Measurements from ENCODE around the gene DEFB132. TPM values are rescaled to one million over a fixed set of nuclear protein-coding genes. Genes with fewer than 3 reads are reported as not detected.

Gene DEFB132
- total RNA-seq, 1 donor from 2014 or later = not detected

- Mint-ChIP-seq H3K27me3 (ENCODE audit: unreplicated experiment) (no peaks in the 10 kb centered on the region), H3K4me3 (ENCODE audit: unreplicated experiment) (no peak overlapping the region), H3K27ac (ENCODE audit: unreplicated experiment) (no peak overlapping the region), H3K9me3 (ENCODE audit: unreplicated experiment) (peaks cover 1% of the 10 kb centered on the region), H3K4me1 (ENCODE audit: low read depth, unreplicated experiment) (peaks cover 4% of the 10 kb centered on the region), H3K36me3 (ENCODE audit: unreplicated experiment) (peaks cover 13% of the 10 kb centered on the region)
- TF ChIP-seq CTCF (IDR thresholded peaks at IDR 0.05; ENCODE audit: partially characterized antibody, unreplicated experiment) = no peak
- DNase-seq = no peak
These were observed 26.6 kb downstream of the DEFB132 start for GRCh38 chr20:284172-284571.

- DNase-seq = no peak
- H3K36me3 Mint-ChIP-seq (ENCODE audit: unreplicated experiment) = peaks cover 5% of the 10 kb centered on the region
- no peak for TF ChIP-seq CTCF (IDR thresholded peaks at IDR 0.05; ENCODE audit: partially characterized antibody, unreplicated experiment)
- H3K27ac Mint-ChIP-seq (ENCODE audit: unreplicated experiment) = no peak overlapping the region
- peaks cover 5% of the 10 kb centered on the region for H3K4me1 Mint-ChIP-seq (ENCODE audit: low read depth, unreplicated experiment)
- H3K9me3 Mint-ChIP-seq (ENCODE audit: unreplicated experiment) = peaks cover 3% of the 10 kb centered on the region
- H3K4me3 Mint-ChIP-seq (ENCODE audit: unreplicated experiment) = no peak overlapping the region
- H3K27me3 Mint-ChIP-seq (ENCODE audit: unreplicated experiment) = no peaks in the 10 kb centered on the region
These were observed 29.0 kb downstream of the DEFB132 start for GRCh38 chr20:286508-286907.

GRCh38 chr20:288956-289692 lies 31.6 kb downstream of the DEFB132 start:
- peak overlapping the region; percentile 85 for H3K27ac Mint-ChIP-seq (ENCODE audit: unreplicated experiment)
- H3K27me3 Mint-ChIP-seq (ENCODE audit: unreplicated experiment) = no peaks in the 10 kb centered on the region
- H3K4me3 Mint-ChIP-seq (ENCODE audit: unreplicated experiment) = no peak overlapping the region
- H3K9me3 Mint-ChIP-seq (ENCODE audit: unreplicated experiment) = peaks cover 3% of the 10 kb centered on the region
- no peak for DNase-seq
- no peaks in the 10 kb centered on the region for H3K36me3 Mint-ChIP-seq (ENCODE audit: unreplicated experiment)
- peaks cover 5% of the 10 kb centered on the region for H3K4me1 Mint-ChIP-seq (ENCODE audit: low read depth, unreplicated experiment)
- no peak for TF ChIP-seq CTCF (IDR thresholded peaks at IDR 0.05; ENCODE audit: partially characterized antibody, unreplicated experiment)

DNA sequence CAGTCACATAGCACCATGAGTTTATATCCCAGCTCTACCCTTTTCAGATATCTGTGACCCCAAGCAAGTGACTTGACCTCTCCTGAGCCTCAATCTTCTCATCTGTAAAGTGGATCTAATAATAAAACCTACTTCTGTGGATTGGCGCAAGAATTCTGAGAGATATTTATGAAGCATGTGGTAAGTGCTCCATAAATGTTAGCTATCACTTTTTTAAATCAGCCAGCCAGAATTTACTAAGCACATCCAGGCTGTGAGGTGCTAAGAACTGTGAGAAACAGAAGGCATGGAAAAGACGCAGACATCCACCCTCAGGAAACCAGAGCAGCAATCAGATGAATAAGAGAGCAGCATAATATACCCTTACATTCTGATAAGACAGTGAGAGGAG lies 32.2 kb downstream of the DEFB132 start:
- H3K4me1 Mint-ChIP-seq (ENCODE audit: low read depth, unreplicated experiment) = peaks cover 5% of the 10 kb centered on the region
- peak overlapping the region; percentile 85 for H3K27ac Mint-ChIP-seq (ENCODE audit: unreplicated experiment)
- peaks cover 3% of the 10 kb centered on the region for H3K9me3 Mint-ChIP-seq (ENCODE audit: unreplicated experiment)
- DNase-seq = no peak
- no peaks in the 10 kb centered on the region for H3K27me3 Mint-ChIP-seq (ENCODE audit: unreplicated experiment)
- H3K4me3 Mint-ChIP-seq (ENCODE audit: unreplicated experiment) = no peak overlapping the region
- no peak for TF ChIP-seq CTCF (IDR thresholded peaks at IDR 0.05; ENCODE audit: partially characterized antibody, unreplicated experiment)
- H3K36me3 Mint-ChIP-seq (ENCODE audit: unreplicated experiment) = no peaks in the 10 kb centered on the region

GRCh38 chr20:290084-290831 lies 32.7 kb downstream of the DEFB132 start, which contains the start of gene C20orf96:
TSS of gene C20orf96 (minus strand) at chr20:290750. CDS start at chr20:290610, 140 bp downstream.
- TF ChIP-seq CTCF (IDR thresholded peaks at IDR 0.05; ENCODE audit: partially characterized antibody, unreplicated experiment) = peak; percentile 39
- Mint-ChIP-seq H3K4me1 (ENCODE audit: low read depth, unreplicated experiment) (peaks cover 5% of the 10 kb centered on the region), H3K36me3 (ENCODE audit: unreplicated experiment) (no peaks in the 10 kb centered on the region), H3K9me3 (ENCODE audit: unreplicated experiment) (peaks cover 3% of the 10 kb centered on the region), H3K27me3 (ENCODE audit: unreplicated experiment) (peaks cover 2% of the 10 kb centered on the region), H3K4me3 (ENCODE audit: unreplicated experiment) (no peak within 1 kb of the TSS), H3K27ac (ENCODE audit: unreplicated experiment) (peak within 1 kb of the TSS; percentile 85)
- peak; percentile 96 for DNase-seq

Measured in glutamatergic neuron (in vitro differentiated cells).